K562 (cell line): ENCODE measurements around the gene ZRANB1. TPM values are rescaled to one million over a fixed set of nuclear protein-coding genes. Genes with fewer than 3 reads are reported as not detected.

Experiments
- ATAC-seq: fragments of 200-7000 bp; cut with Tn5 transposase; 3 replicates; pipeline ENCODE4 v1.9.1; 2020; ENCODE audit warnings: moderate library complexity
- BruUV-seq: library from RNA; stranded (reverse); fragments of 400-500 nt; replicated peaks from 2 replicates; lab custom pipeline; 2021; lab: Mats Ljungman, UMichigan
- CTCF ChIA-PET: fragments of 300-600 bp; formaldehyde crosslinking; extraction: SDS; loops from one replicate; lab custom pipeline; 2021; ENCODE audit warnings: low intra/inter-chr PET ratio; lab: Yijun Ruan, JAX
- POLR2A ChIA-PET: fragments of 300-600, 350-650 bp; sonication (Branson Sonifier 250); formaldehyde crosslinking; extraction: SDS; loops from one replicate; lab custom pipeline; 2021; ENCODE audit warnings: antibody characterized with exemption, inconsistent platforms; lab: Yijun Ruan, JAX
- DNase-seq, 4 experiments: peaks; one replicate each; pipeline versions ENCODE4 v3.0.0 to v3.0.0-alpha.2; 2011 to 2018; ENCODE audit warnings: low spot score in 3 of 4, mixed read lengths in 3 of 4; ENCODE audit errors: extremely low read depth in 1 of 4
- FAIRE-seq: peaks from 2 replicates; lab custom pipeline; 2011; peaks lifted over from hg19 to GRCh38; lab: Jason Lieb, UNC
- H2AFZ ChIP-seq: 2 replicates; pipeline ENCODE4 v1.6.0; 2011; ENCODE audit warnings: low read depth, low read length, control low read depth, inconsistent platforms
- H3K27ac ChIP-seq: fragments of 200-600 bp; 3 replicates; pipeline ENCODE4 v1.8.0; 2011; ENCODE audit warnings: low read depth, mild to moderate bottlenecking, control low read depth, inconsistent platforms, low read length, moderate library complexity, mixed read lengths; ENCODE audit errors: extremely low read depth
- H3K27me3 ChIP-seq, 2 experiments: fragments of 300-600 bp in 1 of 2; 2 replicates in 1 of 2; 3 replicates in 1 of 2; pipeline versions ENCODE4 v1.6.0 to v1.8.0; 2011; ENCODE audit warnings: inconsistent platforms in 2 of 2, low read length in 2 of 2, mild to moderate bottlenecking in 1 of 2, mixed read lengths in 1 of 2, moderate library complexity in 1 of 2; ENCODE audit not compliant: control insufficient read depth in 2 of 2, insufficient read depth in 2 of 2
- H3K36me3 ChIP-seq: fragments of 300-600 bp; 3 replicates; pipeline ENCODE4 v1.8.0; 2011; ENCODE audit warnings: mild to moderate bottlenecking, low read length, inconsistent platforms; ENCODE audit not compliant: control insufficient read depth, insufficient read depth
- H3K4me1 ChIP-seq, 2 experiments: fragments of 200-600 bp in 1 of 2; replicated peaks in 1 of 2; 2 replicates in 1 of 2; 3 replicates in 1 of 2; pipeline versions ENCODE4 v1.5.1 to v1.8.0; 2011; ENCODE audit warnings: inconsistent platforms in 2 of 2, low read length in 2 of 2, mild to moderate bottlenecking in 1 of 2, mixed read lengths in 1 of 2, moderate library complexity in 1 of 2; ENCODE audit not compliant: control insufficient read depth in 2 of 2, insufficient read depth in 2 of 2
- H3K4me2 ChIP-seq: 2 replicates; pipeline ENCODE4 v1.6.1; 2011; ENCODE audit warnings: low read length, control low read depth, inconsistent platforms, mixed read lengths; ENCODE audit not compliant: insufficient read depth
- H3K4me3 ChIP-seq: fragments of 200-600 bp; sonication (generic), shearing (Covaris generic); 2 replicates; pipeline ENCODE4 v1.5.1; 2016; ENCODE audit warnings: control low read depth, inconsistent platforms
- H3K79me2 ChIP-seq: fragments of 200-600 bp; 3 replicates; pipeline ENCODE4 v1.8.0; 2011; ENCODE audit warnings: low read length, inconsistent platforms; ENCODE audit not compliant: control insufficient read depth, insufficient read depth
- H3K9ac ChIP-seq, 2 experiments: 2 replicates each; pipeline versions ENCODE4 v1.6.0 to v1.6.1; 2011; ENCODE audit warnings: low read depth in 2 of 2, low read length in 2 of 2, control low read depth in 1 of 2, inconsistent platforms in 1 of 2, mild to moderate bottlenecking in 1 of 2, mixed read lengths in 1 of 2; ENCODE audit not compliant: insufficient read depth in 1 of 2
- H3K9me1 ChIP-seq: one replicate; pipeline ENCODE4 v1.6.0; 2011; ENCODE audit warnings: inconsistent platforms, mild to moderate bottlenecking, low read length, moderate library complexity; ENCODE audit not compliant: control insufficient read depth, insufficient read depth
- H3K9me3 ChIP-seq: replicated peaks from 2 replicates; pipeline ENCODE4 v1.5.1; 2011; ENCODE audit warnings: low read depth, low read length, inconsistent platforms; ENCODE audit not compliant: control insufficient read depth, insufficient read depth
- H4K20me1 ChIP-seq: replicated peaks from 2 replicates; pipeline ENCODE4 v1.6.1; 2011; ENCODE audit warnings: low read length, inconsistent platforms, mixed read lengths; ENCODE audit not compliant: control insufficient read depth, insufficient read depth
- COPS2 ChIP-seq: fragments of 450-650 bp; conservative IDR thresholded peaks from 2 replicates; pipeline ENCODE4 v1.6.1; 2016; ENCODE audit warnings: mild to moderate bottlenecking, moderate library complexity
- EHMT2 ChIP-seq: fragments of 450-650 bp; IDR thresholded peaks from 2 replicates; pipeline ENCODE4 v1.6.1; 2018; ENCODE audit warnings: antibody characterized with exemption
- POLR2G ChIP-seq: fragments of 200-400 bp; formaldehyde crosslinking; IDR thresholded peaks from 2 replicates; pipeline ENCODE4 v1.6.1; 2017; ENCODE audit warnings: low read depth, mild to moderate bottlenecking, antibody characterized with exemption, low read length, moderate library complexity
- SREBF1 ChIP-seq: fragments of 150-350 bp; IDR thresholded peaks from 2 replicates; pipeline ENCODE4 v1.6.1; 2014; ENCODE audit warnings: antibody characterized with exemption, low read depth, low read length, borderline replicate concordance
- ZNF217 ChIP-seq: sonication (generic); formaldehyde crosslinking; IDR thresholded peaks from 2 replicates; pipeline ENCODE4 v1.8.0; 2022; ENCODE audit warnings: mild to moderate bottlenecking, missing genetic modification reagents
- ZNF445 ChIP-seq: fragments of 250-450 bp; sonication (Bioruptor Pico); IDR thresholded peaks from 2 replicates; pipeline ENCODE4 v1.4.0; 2020; ENCODE audit warnings: low read depth, mild to moderate bottlenecking, moderate library complexity
- ZNF75A ChIP-seq: fragments of 450-650 bp; formaldehyde crosslinking; IDR thresholded peaks from 2 replicates; pipeline ENCODE4 v1.4.0; 2020; ENCODE audit warnings: mild to moderate bottlenecking
- WGBS: fragments of 100-300 bp; shearing (Covaris generic); methylation state at CpG from one replicate; pipeline ENCODE4 v1.1.6; 2016; ENCODE audit warnings: low coverage, mixed read lengths; ENCODE audit not compliant: insufficient coverage; ENCODE audit errors: missing lambda C conversion rate; 5-methylcytosine and 5-hydroxymethylcytosine counted together
- in situ Hi-C: fragments of 300-500 bp; cut with MboI; formaldehyde crosslinking; loops from 4 replicates; pipeline ENCODE4 v1.15.0; 2018; ENCODE audit warnings: inconsistent platforms, mixed read lengths
- intact Hi-C: fragments of 100-400 bp; cut with micrococcal nuclease; formaldehyde crosslinking; loops from 2 replicates; pipeline ENCODE4 v1.14.2; 2022
- polyA plus RNA-seq, 8 experiments: library from polyadenylated mRNA; depleted of rRNA in 4 of 8; stranded (reverse) in 5 of 8; unstranded in 3 of 8; fragments of >200 nt; fragmentation: Nextera tagmentation in 2 of 8; fragmentation: Illumina TruSeq in 1 of 8; extraction: Ambion mirVana in 2 of 8; extraction: Trizol in 1 of 8; gene quantifications; 2 replicates each; pipeline versions ENCODE4 v1.2.1 to v1.2.3, GENCODE V29; 2011 to 2014; ENCODE audit warnings: inconsistent platforms in 1 of 8, missing spikeins in 1 of 8
- total RNA-seq, 7 experiments: library from RNA; depleted of rRNA in 6 of 7; stranded (reverse); fragments of >200 nt in 6 of 7; fragmentation: Illumina TruSeq in 2 of 7; extraction: Trizol in 2 of 7; gene quantifications; 2 replicates each; pipeline versions ENCODE4 v1.2.1 to v1.2.3, GENCODE V29; 2011 to 2021; ENCODE audit warnings: low replicate concordance in 1 of 7

Gene ZRANB1
- total and polyA plus RNA-seq, 9 of the 15 experiments (the other 6 are each of a cell fraction or from before 2014, with no cell fraction given): 0.07 to 1.1 (median 0.64) TPM

GRCh38 chr10:124928545-124928944 lies 13.4 kb upstream of the ZRANB1 start:
- H3K27me3 ChIP-seq: no peaks in the 10 kb centered on the region
- H3K9ac ChIP-seq: no peak overlapping the region
- no peaks in the 10 kb centered on the region for H3K9me1 ChIP-seq
- POLR2A ChIA-PET: no interaction called here
- DNase-seq (no peak), FAIRE-seq (no peak)
- peaks cover 88% of the 10 kb centered on the region for H3K79me2 ChIP-seq
- peaks cover 21% of the 10 kb centered on the region; the same call in 2 of the 3 replicates for H3K36me3 ChIP-seq
- 96% methylated on average over 3 of the region's 3 CpGs for WGBS
- H3K27ac ChIP-seq: no peak overlapping the region
- no peak overlapping the region for H3K4me2 ChIP-seq
- H3K4me1 ChIP-seq: peaks cover 0 to 9% of the 10 kb centered on the region in 2 experiments; a peak in 4 of 5 replicates
- intact Hi-C loops: no loop called here
- no peak overlapping the region for H2AFZ ChIP-seq
- CTCF ChIA-PET: no interaction called here
- TF ChIP-seq ZNF217 (CRISPR knock-in tag) (no peak), ZNF75A (CRISPR knock-in tag) (no peak), POLR2G (no peak), ZNF445 (CRISPR knock-in tag) (no peak), COPS2 (no peak), SREBF1 (no peak), EHMT2 (no peak)
- TF ChIP-seq, all 486 proteins: peak for 0
- no peak for ATAC-seq
- Histone ChIP-seq H3K4me3 (no peak overlapping the region), H3K9me3 (no peaks in the 10 kb centered on the region), H4K20me1 (peaks cover 4% of the 10 kb centered on the region; the same call in 1 of the 2 replicates)
- in situ Hi-C loops: loop anchor here (25.0 kb wide), 1 partner anchor 234 kb away; the partner anchor contains the start of gene CTBP2
- BruUV-seq: TSS peak; percentile 17
